GM13977 (cell line): Measurements from ENCODE around the gene ARHGEF16.

Source experiments
- DNase-seq: peaks from one replicate; pipeline ENCODE4 v3.0.0; 2012; ENCODE audit warnings: low spot score
- in situ Hi-C: fragments of 300-500 bp; cut with MboI; formaldehyde crosslinking; loops from one replicate; pipeline ENCODE4 v1.12.0; 2022; ENCODE audit warnings: low sequenced_read_pairs, low pct_unique_long_range_greater_than_20kb, mixed read lengths, inconsistent platforms; ENCODE audit not compliant: unreplicated experiment
- TF ChIP-seq, protein P1 (sequence below): IDR thresholded peaks from 2 replicates; pipeline ENCODE4 v1.5.1; 2012; ENCODE audit warnings: mild to moderate bottlenecking, control low read depth; ENCODE audit not compliant: insufficient read depth; ENCODE audit errors: extremely low read depth, missing control alignments

ARHGEF16 gene

DNA sequence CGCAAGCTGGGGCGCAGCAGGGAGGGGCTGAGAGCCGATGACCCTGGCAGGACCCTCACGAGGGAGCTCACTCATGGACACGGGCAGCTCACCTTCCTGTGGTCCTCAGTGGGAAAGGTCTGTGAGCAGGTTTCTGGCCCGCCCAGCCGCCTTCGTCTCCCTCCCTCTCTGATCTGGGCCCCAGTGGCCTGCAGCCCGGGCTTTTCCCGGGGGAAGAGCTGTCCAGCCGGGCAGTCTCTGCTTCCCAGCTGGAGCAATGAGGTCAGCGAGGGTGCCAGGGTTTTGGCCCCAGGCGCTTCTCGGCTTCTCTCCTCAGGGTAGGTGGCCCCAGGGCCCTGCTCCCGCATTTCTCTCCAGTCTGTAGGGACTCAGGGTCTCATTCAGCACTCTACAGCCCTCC lies 22.2 kb upstream of the ARHGEF16 start:
- in situ Hi-C loops = no loop called here
- TF ChIP-seq, protein P1, sequence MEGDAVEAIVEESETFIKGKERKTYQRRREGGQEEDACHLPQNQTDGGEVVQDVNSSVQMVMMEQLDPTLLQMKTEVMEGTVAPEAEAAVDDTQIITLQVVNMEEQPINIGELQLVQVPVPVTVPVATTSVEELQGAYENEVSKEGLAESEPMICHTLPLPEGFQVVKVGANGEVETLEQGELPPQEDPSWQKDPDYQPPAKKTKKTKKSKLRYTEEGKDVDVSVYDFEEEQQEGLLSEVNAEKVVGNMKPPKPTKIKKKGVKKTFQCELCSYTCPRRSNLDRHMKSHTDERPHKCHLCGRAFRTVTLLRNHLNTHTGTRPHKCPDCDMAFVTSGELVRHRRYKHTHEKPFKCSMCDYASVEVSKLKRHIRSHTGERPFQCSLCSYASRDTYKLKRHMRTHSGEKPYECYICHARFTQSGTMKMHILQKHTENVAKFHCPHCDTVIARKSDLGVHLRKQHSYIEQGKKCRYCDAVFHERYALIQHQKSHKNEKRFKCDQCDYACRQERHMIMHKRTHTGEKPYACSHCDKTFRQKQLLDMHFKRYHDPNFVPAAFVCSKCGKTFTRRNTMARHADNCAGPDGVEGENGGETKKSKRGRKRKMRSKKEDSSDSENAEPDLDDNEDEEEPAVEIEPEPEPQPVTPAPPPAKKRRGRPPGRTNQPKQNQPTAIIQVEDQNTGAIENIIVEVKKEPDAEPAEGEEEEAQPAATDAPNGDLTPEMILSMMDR = no peak
- DNase-seq = no peak

GRCh38 chr1:3433076-3433475 lies 21.4 kb upstream of the ARHGEF16 start:
- DNase-seq = no peak
- in situ Hi-C loops = no loop called here
- TF ChIP-seq, protein P1 = no peak

DNA sequence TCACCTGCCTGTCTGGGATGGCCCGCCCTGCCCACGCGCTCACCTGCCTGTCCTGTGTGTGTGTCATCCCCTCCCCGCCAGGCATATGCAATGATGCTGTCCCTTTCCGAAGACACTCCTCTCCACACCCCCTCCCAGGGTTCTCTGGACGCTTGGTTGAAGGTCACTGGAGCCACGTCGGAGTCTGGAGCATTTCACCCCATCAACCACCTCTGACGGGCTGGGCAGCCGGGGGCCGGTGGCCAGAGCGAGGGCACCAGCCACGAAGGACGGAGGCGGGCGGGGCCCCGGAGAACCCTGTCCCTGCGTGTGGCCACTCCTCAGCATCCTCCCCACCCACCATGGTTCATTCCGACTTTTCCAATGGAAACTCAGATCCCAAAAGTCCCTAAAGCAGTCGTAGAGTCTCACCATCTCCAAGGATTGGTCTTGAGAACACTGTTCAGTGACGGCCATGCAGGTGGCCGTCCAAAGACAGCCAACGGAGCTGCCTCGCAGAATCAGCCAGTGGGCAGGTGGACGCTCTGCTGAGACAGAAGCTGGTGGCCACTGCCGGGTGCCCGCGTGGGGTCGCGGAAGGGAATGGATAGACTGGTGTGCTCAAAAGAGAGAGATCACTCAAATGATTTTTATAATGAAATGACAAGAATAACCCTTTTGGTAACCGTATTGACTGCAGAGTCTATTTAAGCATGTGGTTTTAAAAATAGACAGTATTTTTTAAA lies 20.7 kb upstream of the ARHGEF16 start:
- in situ Hi-C loops = no loop called here
- TF ChIP-seq, protein P1 = no peak
- DNase-seq = no peak

- in situ Hi-C loops = no loop called here
- no peak for DNase-seq
- TF ChIP-seq, protein P1 = no peak
Observed at GRCh38 chr1:3434406-3435110, 19.9 kb upstream of the ARHGEF16 start.

DNA sequence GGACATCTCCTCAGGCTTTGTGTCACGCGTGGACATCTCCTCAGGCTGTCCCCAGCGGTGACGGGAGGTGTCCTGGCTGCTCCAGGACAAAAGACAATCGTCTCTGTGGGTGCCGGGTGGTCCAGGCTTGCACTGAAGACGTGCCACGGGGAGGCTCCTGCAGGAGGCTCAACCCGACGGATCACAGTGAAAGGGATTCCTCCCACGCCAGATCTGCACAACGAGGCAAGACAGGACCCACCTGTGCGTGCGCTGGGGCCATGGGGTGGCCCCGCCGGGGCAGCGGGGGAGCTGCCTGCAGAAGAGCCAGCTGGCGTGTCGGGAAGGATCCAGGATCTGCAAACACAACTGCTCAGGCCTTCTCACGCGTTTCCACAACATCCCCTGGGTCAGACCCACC lies 18.8 kb upstream of the ARHGEF16 start:
- no peak for DNase-seq
- in situ Hi-C loops = no loop called here
- TF ChIP-seq, protein P1 = no peak

DNA sequence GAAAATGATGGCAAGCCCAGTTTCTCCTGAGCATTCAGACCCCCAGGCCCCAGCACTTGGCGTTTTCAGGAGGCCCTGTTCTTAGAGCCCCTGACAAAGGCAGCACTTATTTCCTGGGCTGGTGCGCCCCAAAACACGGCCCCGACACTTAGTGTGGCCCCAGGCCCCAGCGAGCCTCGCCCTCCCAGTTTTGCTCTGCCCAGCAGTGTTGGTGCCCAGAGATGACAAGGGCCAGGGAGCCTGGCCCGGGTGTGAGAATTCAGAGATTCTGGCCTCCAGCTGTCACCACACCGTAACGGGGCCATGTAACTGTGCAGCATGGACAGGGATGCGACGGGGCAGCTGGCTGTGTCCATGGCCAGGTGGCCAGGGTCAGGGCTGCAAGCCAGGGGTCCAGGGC lies 18.0 kb upstream of the ARHGEF16 start:
- in situ Hi-C loops = no loop called here
- no peak for DNase-seq
- TF ChIP-seq, protein P1 = no peak
